SK-N-SH (cell line): ENCODE data around the gene PSENEN.

Experiments
- CHD2 ChIP-seq: fragments of 150-350 bp; IDR thresholded peaks from 2 replicates; pipeline ENCODE4 v1.6.1; 2018; ENCODE audit warnings: low read length; ENCODE audit not compliant: partially characterized antibody
- ELF1 ChIP-seq: IDR thresholded peaks from 2 replicates; pipeline ENCODE4 v1.4.0; 2012
- EP300 ChIP-seq, 2 experiments: IDR thresholded peaks; 2 replicates each; pipeline versions ENCODE4 v1.4.0 to v1.6.1; 2012; ENCODE audit warnings: borderline replicate concordance in 1 of 2, low read depth in 1 of 2, low read length in 1 of 2
- FOXM1 ChIP-seq: IDR thresholded peaks from 2 replicates; pipeline ENCODE4 v1.4.0; 2012; ENCODE audit warnings: low read depth, mild to moderate bottlenecking
- GABPA ChIP-seq: IDR thresholded peaks from 2 replicates; pipeline ENCODE4 v1.4.0; 2012; ENCODE audit warnings: low read depth, mild to moderate bottlenecking
- MXI1 ChIP-seq: IDR thresholded peaks from 2 replicates; pipeline ENCODE4 v1.6.1; 2012; ENCODE audit warnings: mild to moderate bottlenecking, low read depth, low read length, improper control_type of control experiment
- SMC3 ChIP-seq: IDR thresholded peaks from 2 replicates; pipeline ENCODE4 v1.6.1; 2012; ENCODE audit warnings: low read depth, low read length, improper control_type of control experiment
- TF ChIP-seq, protein P1 (sequence below): fragments of 200-600 bp; sonication (generic); IDR thresholded peaks from 2 replicates; pipeline ENCODE4 v1.6.1; 2017; ENCODE audit warnings: antibody characterized with exemption, mild to moderate bottlenecking, moderate library complexity
- TF ChIP-seq, protein P2 (sequence below): IDR thresholded peaks from 2 replicates; pipeline ENCODE4 v1.4.0; 2012; ENCODE audit warnings: low read depth, borderline replicate concordance
- TF ChIP-seq, protein P3 (sequence below): fragments of 150-350 bp; IDR thresholded peaks from 2 replicates; pipeline ENCODE4 v1.6.1; 2017; ENCODE audit warnings: antibody characterized with exemption, low read length, low read depth, borderline replicate concordance
- TF ChIP-seq, protein P4 (sequence below): IDR thresholded peaks from 2 replicates; pipeline ENCODE4 v1.6.1; 2012; ENCODE audit warnings: mild to moderate bottlenecking, low read depth, low read length, moderate library complexity
- TF ChIP-seq, protein P5 (sequence below): IDR thresholded peaks from 2 replicates; pipeline ENCODE4; 2012

DNA sequence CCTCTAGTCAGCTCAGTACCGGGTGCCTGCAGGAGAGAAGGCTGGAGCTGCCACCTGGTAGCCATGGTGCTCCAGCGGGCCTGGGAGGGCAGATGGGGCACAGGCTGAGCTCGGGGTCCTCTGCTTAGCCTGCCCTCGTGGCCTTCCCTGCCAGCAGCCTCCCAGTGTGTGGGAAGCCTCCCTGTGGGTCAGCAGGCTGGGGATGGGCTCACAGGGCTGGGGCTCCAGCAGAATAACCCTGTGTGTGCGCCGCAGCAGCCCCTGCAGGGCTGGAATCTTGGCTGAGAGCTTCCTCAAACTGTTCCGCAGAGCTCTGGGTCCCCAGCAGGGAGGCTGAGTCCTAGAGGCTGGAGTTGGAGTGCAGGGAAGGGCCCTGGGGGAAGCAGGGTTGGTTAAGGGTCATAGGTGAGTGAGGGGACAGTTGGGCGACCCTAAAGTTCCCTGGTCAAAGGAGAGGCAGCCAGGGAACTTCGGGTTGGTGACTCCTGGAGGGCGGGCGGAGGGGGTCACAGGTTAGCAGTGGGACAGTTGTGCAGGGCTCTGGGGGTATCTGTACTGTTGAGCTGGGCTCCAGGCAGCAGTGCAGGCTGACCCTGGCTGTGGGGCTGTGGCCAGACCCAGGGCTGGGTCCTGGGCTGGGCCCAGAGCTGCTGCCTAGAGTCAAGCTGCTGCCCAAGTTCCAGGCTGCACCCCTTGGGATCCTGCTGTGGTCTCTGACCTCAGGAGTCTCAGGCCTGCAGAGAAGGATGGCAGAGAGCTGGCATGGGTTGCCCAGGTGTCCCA, 43.9 kb downstream of the PSENEN start:
- TF ChIP-seq, protein P1, sequence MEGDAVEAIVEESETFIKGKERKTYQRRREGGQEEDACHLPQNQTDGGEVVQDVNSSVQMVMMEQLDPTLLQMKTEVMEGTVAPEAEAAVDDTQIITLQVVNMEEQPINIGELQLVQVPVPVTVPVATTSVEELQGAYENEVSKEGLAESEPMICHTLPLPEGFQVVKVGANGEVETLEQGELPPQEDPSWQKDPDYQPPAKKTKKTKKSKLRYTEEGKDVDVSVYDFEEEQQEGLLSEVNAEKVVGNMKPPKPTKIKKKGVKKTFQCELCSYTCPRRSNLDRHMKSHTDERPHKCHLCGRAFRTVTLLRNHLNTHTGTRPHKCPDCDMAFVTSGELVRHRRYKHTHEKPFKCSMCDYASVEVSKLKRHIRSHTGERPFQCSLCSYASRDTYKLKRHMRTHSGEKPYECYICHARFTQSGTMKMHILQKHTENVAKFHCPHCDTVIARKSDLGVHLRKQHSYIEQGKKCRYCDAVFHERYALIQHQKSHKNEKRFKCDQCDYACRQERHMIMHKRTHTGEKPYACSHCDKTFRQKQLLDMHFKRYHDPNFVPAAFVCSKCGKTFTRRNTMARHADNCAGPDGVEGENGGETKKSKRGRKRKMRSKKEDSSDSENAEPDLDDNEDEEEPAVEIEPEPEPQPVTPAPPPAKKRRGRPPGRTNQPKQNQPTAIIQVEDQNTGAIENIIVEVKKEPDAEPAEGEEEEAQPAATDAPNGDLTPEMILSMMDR: no peak
- TF ChIP-seq, protein P2, sequence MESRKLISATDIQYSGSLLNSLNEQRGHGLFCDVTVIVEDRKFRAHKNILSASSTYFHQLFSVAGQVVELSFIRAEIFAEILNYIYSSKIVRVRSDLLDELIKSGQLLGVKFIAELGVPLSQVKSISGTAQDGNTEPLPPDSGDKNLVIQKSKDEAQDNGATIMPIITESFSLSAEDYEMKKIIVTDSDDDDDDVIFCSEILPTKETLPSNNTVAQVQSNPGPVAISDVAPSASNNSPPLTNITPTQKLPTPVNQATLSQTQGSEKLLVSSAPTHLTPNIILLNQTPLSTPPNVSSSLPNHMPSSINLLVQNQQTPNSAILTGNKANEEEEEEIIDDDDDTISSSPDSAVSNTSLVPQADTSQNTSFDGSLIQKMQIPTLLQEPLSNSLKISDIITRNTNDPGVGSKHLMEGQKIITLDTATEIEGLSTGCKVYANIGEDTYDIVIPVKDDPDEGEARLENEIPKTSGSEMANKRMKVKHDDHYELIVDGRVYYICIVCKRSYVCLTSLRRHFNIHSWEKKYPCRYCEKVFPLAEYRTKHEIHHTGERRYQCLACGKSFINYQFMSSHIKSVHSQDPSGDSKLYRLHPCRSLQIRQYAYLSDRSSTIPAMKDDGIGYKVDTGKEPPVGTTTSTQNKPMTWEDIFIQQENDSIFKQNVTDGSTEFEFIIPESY: no peak
- TF ChIP-seq FOXM1: no peak
- no peak for TF ChIP-seq EP300 (IDR thresholded peaks at IDR 0.05; ENCODE audit: borderline replicate concordance in 1 of 2, low read depth in 1 of 2, low read length in 1 of 2)
- TF ChIP-seq CHD2: no peak
- TF ChIP-seq, protein P3, sequence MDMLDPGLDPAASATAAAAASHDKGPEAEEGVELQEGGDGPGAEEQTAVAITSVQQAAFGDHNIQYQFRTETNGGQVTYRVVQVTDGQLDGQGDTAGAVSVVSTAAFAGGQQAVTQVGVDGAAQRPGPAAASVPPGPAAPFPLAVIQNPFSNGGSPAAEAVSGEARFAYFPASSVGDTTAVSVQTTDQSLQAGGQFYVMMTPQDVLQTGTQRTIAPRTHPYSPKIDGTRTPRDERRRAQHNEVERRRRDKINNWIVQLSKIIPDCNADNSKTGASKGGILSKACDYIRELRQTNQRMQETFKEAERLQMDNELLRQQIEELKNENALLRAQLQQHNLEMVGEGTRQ: no peak
- TF ChIP-seq ELF1: no peak
- no peak for TF ChIP-seq MXI1
- TF ChIP-seq, protein P4, sequence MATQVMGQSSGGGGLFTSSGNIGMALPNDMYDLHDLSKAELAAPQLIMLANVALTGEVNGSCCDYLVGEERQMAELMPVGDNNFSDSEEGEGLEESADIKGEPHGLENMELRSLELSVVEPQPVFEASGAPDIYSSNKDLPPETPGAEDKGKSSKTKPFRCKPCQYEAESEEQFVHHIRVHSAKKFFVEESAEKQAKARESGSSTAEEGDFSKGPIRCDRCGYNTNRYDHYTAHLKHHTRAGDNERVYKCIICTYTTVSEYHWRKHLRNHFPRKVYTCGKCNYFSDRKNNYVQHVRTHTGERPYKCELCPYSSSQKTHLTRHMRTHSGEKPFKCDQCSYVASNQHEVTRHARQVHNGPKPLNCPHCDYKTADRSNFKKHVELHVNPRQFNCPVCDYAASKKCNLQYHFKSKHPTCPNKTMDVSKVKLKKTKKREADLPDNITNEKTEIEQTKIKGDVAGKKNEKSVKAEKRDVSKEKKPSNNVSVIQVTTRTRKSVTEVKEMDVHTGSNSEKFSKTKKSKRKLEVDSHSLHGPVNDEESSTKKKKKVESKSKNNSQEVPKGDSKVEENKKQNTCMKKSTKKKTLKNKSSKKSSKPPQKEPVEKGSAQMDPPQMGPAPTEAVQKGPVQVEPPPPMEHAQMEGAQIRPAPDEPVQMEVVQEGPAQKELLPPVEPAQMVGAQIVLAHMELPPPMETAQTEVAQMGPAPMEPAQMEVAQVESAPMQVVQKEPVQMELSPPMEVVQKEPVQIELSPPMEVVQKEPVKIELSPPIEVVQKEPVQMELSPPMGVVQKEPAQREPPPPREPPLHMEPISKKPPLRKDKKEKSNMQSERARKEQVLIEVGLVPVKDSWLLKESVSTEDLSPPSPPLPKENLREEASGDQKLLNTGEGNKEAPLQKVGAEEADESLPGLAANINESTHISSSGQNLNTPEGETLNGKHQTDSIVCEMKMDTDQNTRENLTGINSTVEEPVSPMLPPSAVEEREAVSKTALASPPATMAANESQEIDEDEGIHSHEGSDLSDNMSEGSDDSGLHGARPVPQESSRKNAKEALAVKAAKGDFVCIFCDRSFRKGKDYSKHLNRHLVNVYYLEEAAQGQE: no peak
- TF ChIP-seq GABPA: no peak
- TF ChIP-seq, protein P5, sequence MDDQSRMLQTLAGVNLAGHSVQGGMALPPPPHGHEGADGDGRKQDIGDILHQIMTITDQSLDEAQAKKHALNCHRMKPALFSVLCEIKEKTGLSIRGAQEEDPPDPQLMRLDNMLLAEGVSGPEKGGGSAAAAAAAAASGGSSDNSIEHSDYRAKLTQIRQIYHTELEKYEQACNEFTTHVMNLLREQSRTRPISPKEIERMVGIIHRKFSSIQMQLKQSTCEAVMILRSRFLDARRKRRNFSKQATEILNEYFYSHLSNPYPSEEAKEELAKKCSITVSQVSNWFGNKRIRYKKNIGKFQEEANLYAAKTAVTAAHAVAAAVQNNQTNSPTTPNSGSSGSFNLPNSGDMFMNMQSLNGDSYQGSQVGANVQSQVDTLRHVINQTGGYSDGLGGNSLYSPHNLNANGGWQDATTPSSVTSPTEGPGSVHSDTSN: no peak
- TF ChIP-seq SMC3: no peak
